PC-3 (cell line): ENCODE data around the gene CCDC14. TPM values are rescaled to one million over a fixed set of nuclear protein-coding genes. Genes with fewer than 3 reads are reported as not detected.
"Not testable (repeated sequence)": the region's sequence is repeated elsewhere in the genome, so short reads cannot be mapped to it uniquely, and the experiment has no call there.

ENCODE experiments used
- ATAC-seq: fragments of 200-7000 bp; cut with Tn5 transposase; 2 replicates; pipeline ENCODE4 v1.9.1; 2020; ENCODE audit warnings: mild to moderate bottlenecking, moderate library complexity
- BruUV-seq: library from RNA; stranded (reverse); fragments of 400-500 nt; replicated peaks from 2 replicates; lab custom pipeline; 2021; lab: Mats Ljungman, UMichigan
- CTCF ChIA-PET: fragments of 300-600 bp; sonication (Branson Sonifier 250); formaldehyde crosslinking; loops from one replicate; lab custom pipeline; 2022; ENCODE audit warnings: antibody characterized with exemption; lab: Charles Lee
- POLR2A ChIA-PET: fragments of 300-600 bp; sonication (Branson Sonifier 250); formaldehyde crosslinking; loops from one replicate; lab custom pipeline; 2022; ENCODE audit warnings: antibody characterized with exemption; ENCODE audit not compliant: unreplicated experiment; lab: Charles Lee
- DNase-seq: peaks from one replicate; pipeline ENCODE4 v3.0.0-alpha.2; 2015
- H2AFZ ChIP-seq: fragments of 300-600 bp; sonication (generic); 2 replicates; pipeline ENCODE4 v1.6.0; 2016; ENCODE audit warnings: antibody characterized with exemption, low read length
- H3F3A ChIP-seq: fragments of 300-600 bp; sonication (generic); one replicate; pipeline ENCODE4 v1.6.0; 2017; ENCODE audit warnings: antibody characterized with exemption, low read length, control low read depth, mild to moderate bottlenecking; ENCODE audit not compliant: unreplicated experiment
- H3K27ac ChIP-seq: fragments of 300-600 bp; sonication (generic); 2 replicates; pipeline ENCODE4 v1.5.1; 2016; ENCODE audit warnings: mild to moderate bottlenecking, low read length
- H3K27me3 ChIP-seq: fragments of 300-600 bp; sonication (generic); 2 replicates; pipeline ENCODE4 v1.6.1; 2016; ENCODE audit warnings: low read length, mixed read lengths
- H3K36me3 ChIP-seq: fragments of 300-600 bp; sonication (generic); 2 replicates; pipeline ENCODE4 v1.6.1; 2016; ENCODE audit warnings: low read depth, mixed run types, low read length, mixed read lengths
- H3K4me1 ChIP-seq: fragments of 300-600 bp; sonication (generic); 2 replicates; pipeline ENCODE4 v1.5.1; 2016; ENCODE audit warnings: low read length; ENCODE audit not compliant: insufficient read depth
- H3K4me2 ChIP-seq: fragments of 300-600 bp; sonication (generic); 2 replicates; pipeline ENCODE4 v1.6.0; 2016; ENCODE audit warnings: low read length
- H3K4me3 ChIP-seq: fragments of 300-600 bp; sonication (generic); 2 replicates; pipeline ENCODE4 v1.5.1; 2016; ENCODE audit warnings: mild to moderate bottlenecking, low read length, mixed read lengths
- H3K79me2 ChIP-seq: fragments of 300-600 bp; sonication (generic); 2 replicates; pipeline ENCODE4 v1.6.1; 2017; ENCODE audit warnings: low read length, mixed read lengths
- H3K9ac ChIP-seq: fragments of 300-600 bp; sonication (generic); 2 replicates; pipeline ENCODE4 v1.6.0; 2016; ENCODE audit warnings: mild to moderate bottlenecking, low read length
- H3K9me2 ChIP-seq: fragments of 300-600 bp; sonication (generic); replicated peaks from 2 replicates; pipeline ENCODE4 v1.6.1; 2016; ENCODE audit warnings: mixed run types, low read length, mixed read lengths
- H3K9me3 ChIP-seq: fragments of 300-600 bp; sonication (generic); 2 replicates; pipeline ENCODE4 v1.6.1; 2016; ENCODE audit warnings: low read length, mixed read lengths
- H4K20me1 ChIP-seq: fragments of 300-600 bp; sonication (generic); 2 replicates; pipeline ENCODE4 v1.6.1; 2016; ENCODE audit warnings: low read length, mixed read lengths
- EZH2 ChIP-seq: fragments of 300-600 bp; sonication (generic); IDR thresholded peaks from one replicate; pipeline ENCODE4 v1.6.1; 2017; ENCODE audit warnings: antibody characterized with exemption, mild to moderate bottlenecking, low read length; ENCODE audit not compliant: unreplicated experiment
- EZH2phosphoT487 ChIP-seq: fragments of 300-600 bp; sonication (generic); IDR thresholded peaks from 2 replicates; pipeline ENCODE4 v1.6.1; 2018; ENCODE audit warnings: mild to moderate bottlenecking, antibody characterized with exemption, low read length, borderline replicate concordance
- intact Hi-C: fragments of 100-400 bp; cut with micrococcal nuclease; formaldehyde crosslinking; loops from 2 replicates; pipeline ENCODE4 v1.9.0; 2023
- total RNA-seq: library from RNA; depleted of rRNA; stranded (reverse); fragments of >200 nt; gene quantifications from 2 replicates; pipeline ENCODE4 v1.2.3, GENCODE V29; 2014
- TF ChIP-seq, protein P1 (sequence below): fragments of 300-600 bp; sonication (generic); conservative IDR thresholded peaks from 2 replicates; pipeline ENCODE4 v1.5.1; 2017; ENCODE audit warnings: antibody characterized with exemption, low read depth, mild to moderate bottlenecking, low read length

Gene CCDC14
- total RNA-seq, 1 experiment from 2014 or later = 62.6 TPM

DNA sequence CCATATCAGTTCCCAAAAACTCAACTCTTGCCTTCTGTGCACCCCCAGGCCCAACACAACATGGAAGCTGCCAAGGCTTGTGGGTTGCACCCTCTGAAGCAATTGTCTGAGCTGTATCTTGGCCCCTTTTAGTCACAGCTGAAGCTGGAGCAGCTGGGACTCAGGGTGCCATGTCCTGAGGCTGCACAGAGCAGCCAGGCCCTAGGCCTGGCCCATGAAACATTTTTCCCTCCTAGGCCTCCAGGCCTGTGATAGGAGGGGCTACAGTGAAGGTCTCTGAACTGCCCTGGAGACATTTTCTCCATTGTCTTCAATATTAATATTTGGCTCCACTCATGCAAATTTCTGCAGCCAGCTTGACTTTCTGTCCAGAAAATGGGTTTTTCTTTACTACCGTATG, 68.8 kb downstream of the CCDC14 start:
- H2AFZ ChIP-seq = no peak overlapping the region
- H3K9ac ChIP-seq = no peak overlapping the region
- DNase-seq (no peak), ATAC-seq (no peak)
- peaks cover 19% of the 10 kb centered on the region for H3K9me3 ChIP-seq
- BruUV-seq = no TSS peak
- H3K36me3 ChIP-seq = no peaks in the 10 kb centered on the region
- H3F3A ChIP-seq = no peaks in the 10 kb centered on the region
- POLR2A ChIA-PET = no interaction called here
- CTCF ChIA-PET = no interaction called here
- TF ChIP-seq EZH2phosphoT487 (no peak), EZH2 (no peak)
- TF ChIP-seq, protein P1, sequence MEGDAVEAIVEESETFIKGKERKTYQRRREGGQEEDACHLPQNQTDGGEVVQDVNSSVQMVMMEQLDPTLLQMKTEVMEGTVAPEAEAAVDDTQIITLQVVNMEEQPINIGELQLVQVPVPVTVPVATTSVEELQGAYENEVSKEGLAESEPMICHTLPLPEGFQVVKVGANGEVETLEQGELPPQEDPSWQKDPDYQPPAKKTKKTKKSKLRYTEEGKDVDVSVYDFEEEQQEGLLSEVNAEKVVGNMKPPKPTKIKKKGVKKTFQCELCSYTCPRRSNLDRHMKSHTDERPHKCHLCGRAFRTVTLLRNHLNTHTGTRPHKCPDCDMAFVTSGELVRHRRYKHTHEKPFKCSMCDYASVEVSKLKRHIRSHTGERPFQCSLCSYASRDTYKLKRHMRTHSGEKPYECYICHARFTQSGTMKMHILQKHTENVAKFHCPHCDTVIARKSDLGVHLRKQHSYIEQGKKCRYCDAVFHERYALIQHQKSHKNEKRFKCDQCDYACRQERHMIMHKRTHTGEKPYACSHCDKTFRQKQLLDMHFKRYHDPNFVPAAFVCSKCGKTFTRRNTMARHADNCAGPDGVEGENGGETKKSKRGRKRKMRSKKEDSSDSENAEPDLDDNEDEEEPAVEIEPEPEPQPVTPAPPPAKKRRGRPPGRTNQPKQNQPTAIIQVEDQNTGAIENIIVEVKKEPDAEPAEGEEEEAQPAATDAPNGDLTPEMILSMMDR = no peak
- intact Hi-C loops = no loop called here
- no peaks in the 10 kb centered on the region for H3K27me3 ChIP-seq
- H4K20me1 ChIP-seq = no peaks in the 10 kb centered on the region
- no peaks in the 10 kb centered on the region for H3K4me1 ChIP-seq
- H3K4me2 ChIP-seq = no peak overlapping the region
- H3K79me2 ChIP-seq = no peaks in the 10 kb centered on the region
- no peak overlapping the region for H3K4me3 ChIP-seq
- no peak overlapping the region for H3K27ac ChIP-seq
- no peaks in the 10 kb centered on the region for H3K9me2 ChIP-seq

DNA sequence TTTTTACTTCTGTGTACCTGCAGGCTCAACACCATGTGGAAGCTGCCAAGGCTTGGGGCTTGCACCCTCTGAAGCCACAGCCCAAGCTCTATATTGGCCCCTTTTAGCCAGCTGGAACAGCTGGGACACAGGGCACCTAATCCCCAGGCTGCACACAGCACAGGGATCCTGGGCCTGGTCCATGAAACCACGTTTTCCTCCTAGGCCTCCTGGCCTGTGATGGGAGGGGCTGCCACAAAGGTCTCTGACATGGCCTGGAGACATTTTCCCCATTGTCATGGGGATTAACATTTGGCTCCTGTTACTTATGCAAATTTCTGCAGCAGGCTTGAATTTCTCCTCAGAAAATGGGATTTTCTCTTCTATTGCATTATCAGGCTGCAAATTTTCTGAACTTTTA, 70.0 kb downstream of the CCDC14 start:
- H3K27me3 ChIP-seq, ATAC-seq, intact Hi-C loops, H4K20me1 ChIP-seq, DNase-seq, POLR2A ChIA-PET, H3K27ac ChIP-seq, H3K36me3 ChIP-seq, H3K9me2 ChIP-seq, CTCF ChIA-PET, H3K79me2 ChIP-seq, H3F3A ChIP-seq, H2AFZ ChIP-seq, H3K4me2 ChIP-seq, BruUV-seq, H3K9ac ChIP-seq, H3K4me1 ChIP-seq, H3K4me3 ChIP-seq: not testable (repeated sequence)
- peaks cover 19% of the 10 kb centered on the region for H3K9me3 ChIP-seq

DNA sequence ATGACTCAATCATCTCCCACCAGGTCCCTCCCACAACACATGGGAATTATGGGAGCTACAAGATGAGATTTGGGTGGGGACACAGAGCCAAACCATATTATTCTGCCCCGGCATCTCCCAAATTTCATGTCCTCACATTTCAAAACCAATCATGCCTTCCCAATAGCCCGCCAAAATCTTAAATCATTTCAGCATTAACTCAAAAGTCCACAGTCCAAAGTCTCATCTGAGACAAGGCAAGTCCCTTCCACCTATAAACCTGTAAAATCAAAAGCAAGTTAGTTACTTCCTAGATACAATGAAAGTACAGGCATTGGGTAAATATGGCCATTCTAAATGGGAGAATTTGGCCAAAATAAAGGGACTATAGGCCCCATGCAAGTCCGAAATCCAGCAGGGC, 70.9 kb downstream of the CCDC14 start:
- H3F3A ChIP-seq, DNase-seq, H3K4me3 ChIP-seq, H3K4me2 ChIP-seq, H3K9ac ChIP-seq, POLR2A ChIA-PET, intact Hi-C loops, H3K36me3 ChIP-seq, H3K4me1 ChIP-seq, BruUV-seq, H2AFZ ChIP-seq, H4K20me1 ChIP-seq, H3K9me2 ChIP-seq, H3K79me2 ChIP-seq, H3K27me3 ChIP-seq, H3K27ac ChIP-seq, CTCF ChIA-PET, ATAC-seq: not testable (repeated sequence)
- peaks cover 19% of the 10 kb centered on the region for H3K9me3 ChIP-seq

DNA sequence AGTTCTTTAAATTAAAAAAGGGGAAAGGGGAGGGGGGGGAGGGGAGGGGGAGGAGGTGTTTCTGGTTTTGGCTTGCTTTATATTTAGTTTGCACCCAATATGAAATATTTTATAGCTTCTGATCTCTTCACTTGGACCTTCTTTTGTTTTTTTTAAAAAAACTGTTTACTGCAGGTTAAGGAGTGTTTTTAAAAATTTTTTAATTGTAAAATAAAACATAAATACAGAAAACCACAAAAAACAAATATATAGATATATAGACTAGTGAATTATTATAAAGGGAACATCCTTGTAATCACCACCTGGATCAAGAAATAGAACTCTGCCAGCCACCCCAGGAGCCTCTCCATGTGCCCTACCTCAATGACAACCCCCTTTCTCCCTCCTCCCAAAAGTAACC, 76.0 kb downstream of the CCDC14 start:
- peak overlapping the region; percentile 96; the same call in 1 of the 2 replicates for H2AFZ ChIP-seq
- TF ChIP-seq EZH2phosphoT487 (no peak), EZH2 (no peak)
- TF ChIP-seq, protein P1 = no peak
- H3K9me2 ChIP-seq = no peaks in the 10 kb centered on the region
- CTCF ChIA-PET = no interaction called here
- POLR2A ChIA-PET = no interaction called here
- no peaks in the 10 kb centered on the region for H3K27me3 ChIP-seq
- DNase-seq = no peak
- no TSS peak for BruUV-seq
- H3K4me3 ChIP-seq = peak overlapping the region; percentile 81; the same call in 1 of the 2 replicates
- no peaks in the 10 kb centered on the region for H4K20me1 ChIP-seq
- no peaks in the 10 kb centered on the region for H3K9me3 ChIP-seq
- no peak for ATAC-seq
- no peak overlapping the region for H3K27ac ChIP-seq
- H3K79me2 ChIP-seq = no peaks in the 10 kb centered on the region
- H3K4me1 ChIP-seq = peaks cover 8% of the 10 kb centered on the region
- intact Hi-C loops = loop anchor here (5.0 kb wide), 2 partner anchors 128 to 153 kb away; no protein-coding TSS in a partner anchor
- H3K9ac ChIP-seq = no peak overlapping the region
- peak overlapping the region; percentile 94 for H3K4me2 ChIP-seq
- no peaks in the 10 kb centered on the region for H3F3A ChIP-seq
- no peaks in the 10 kb centered on the region for H3K36me3 ChIP-seq
